Caki2 (cell line): Measurements from ENCODE around the gene FBRSL1. TPM values are rescaled to one million over a fixed set of nuclear protein-coding genes. Genes with fewer than 3 reads are reported as not detected.
"Not testable (repeated sequence)": the region's sequence is repeated elsewhere in the genome, so short reads cannot be mapped to it uniquely, and the experiment has no call there.

ENCODE experiments used
- DNase-seq: peaks from one replicate; pipeline ENCODE4 v3.0.0-alpha.2; 2015; ENCODE audit warnings: low read depth
- in situ Hi-C: cut with HindIII; loops from 2 replicates; pipeline ENCODE4 v1.10.0; 2016; ENCODE audit warnings: low sequenced_read_pairs, low pct_unique_long_range_greater_than_20kb, mixed read lengths
- total RNA-seq: library from RNA; depleted of rRNA; stranded (reverse); fragments of >200 nt; shearing (Covaris generic); gene quantifications from 2 replicates; pipeline ENCODE4 v1.2.3, GENCODE V29; 2014; ENCODE audit warnings: low replicate concordance

FBRSL1 gene
- total RNA-seq, 1 experiment from 2014 or later: 8.3 TPM

DNA sequence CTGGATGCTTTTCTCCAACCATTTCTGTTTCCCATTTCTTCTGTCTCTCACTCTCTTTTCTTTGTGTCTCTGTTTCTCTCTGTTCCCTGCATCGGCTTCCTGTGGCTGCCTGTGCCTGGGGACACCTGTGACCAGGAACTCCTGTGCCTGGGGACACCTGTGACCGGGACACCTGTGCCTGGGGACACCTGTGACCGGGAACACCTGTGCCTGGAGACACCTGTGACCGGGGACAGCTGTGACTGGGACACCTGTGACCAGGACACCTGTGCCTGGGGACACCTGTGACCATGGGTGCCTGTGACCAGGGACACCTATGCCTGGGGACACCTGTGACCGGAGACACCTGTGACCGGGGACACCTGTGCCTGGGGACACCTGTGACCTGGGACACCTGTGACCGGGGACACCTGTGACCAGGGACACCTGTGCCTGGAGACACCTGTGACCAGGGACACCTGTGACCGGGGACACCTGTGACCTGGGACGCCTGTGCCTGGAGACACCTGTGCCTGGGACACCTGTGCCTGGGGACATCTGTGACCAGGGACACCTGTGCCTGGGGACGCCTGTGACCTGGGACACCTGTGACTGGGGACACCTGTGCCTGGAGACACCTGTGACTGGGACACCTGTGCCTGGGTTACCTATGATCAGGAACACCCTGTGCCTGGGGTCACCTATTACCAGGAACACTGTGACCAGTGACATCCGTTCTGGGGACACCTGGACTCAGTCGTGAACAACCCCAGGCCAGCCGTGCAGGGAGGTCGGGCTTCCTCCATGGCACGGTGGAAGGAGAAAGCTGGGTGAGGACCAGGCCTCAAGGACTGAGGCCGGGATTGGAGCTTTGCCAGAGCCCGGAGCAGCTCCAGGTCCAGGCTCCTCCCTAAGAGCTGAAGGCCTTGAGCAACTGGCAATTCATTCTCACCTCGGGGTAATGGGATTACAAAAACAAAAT is 23.4 kb upstream of the FBRSL1 start:
- DNase-seq: no peak
- in situ Hi-C loops: no loop called here

DNA sequence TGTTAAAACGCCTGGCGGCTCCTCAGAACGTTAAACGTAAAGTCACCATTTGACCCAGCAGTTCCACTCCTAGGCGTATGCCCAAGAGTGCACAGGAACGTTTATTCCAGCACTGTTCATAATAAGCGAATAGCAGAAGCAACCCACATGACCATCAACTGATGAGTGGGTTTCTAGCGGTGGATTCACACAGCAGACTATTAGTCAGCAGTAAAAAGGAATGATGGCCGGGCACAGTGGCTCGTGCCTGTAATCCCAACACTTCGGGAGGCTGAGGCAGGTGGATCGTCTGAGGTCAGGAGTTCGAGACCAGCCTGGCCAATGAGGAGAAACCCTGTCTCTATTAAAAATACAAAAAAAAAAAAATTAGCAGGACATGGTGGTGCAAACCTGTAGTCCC is 22.4 kb upstream of the FBRSL1 start:
- DNase-seq: no peak
- in situ Hi-C loops: no loop called here

DNA sequence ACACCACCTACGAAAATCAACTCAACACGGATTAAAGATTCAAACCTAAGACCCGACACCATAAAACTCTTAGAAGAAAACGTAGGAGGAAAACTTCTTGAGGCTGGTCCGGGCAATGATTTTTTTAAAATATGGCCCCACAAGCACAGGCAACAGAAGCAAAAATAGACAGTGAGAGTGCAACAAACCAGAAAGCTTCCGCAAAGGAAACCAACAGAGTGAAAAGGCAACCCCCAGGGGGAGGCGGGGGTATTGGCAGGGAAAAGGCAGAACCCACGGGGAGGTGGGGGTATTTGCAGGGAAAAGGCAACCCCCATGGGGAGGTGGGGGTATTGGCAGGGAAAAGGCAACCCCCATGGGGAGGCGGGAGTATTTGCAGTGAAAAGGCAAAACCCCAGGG is 20.5 kb upstream of the FBRSL1 start:
- in situ Hi-C loops: no loop called here
- DNase-seq: no peak

DNA sequence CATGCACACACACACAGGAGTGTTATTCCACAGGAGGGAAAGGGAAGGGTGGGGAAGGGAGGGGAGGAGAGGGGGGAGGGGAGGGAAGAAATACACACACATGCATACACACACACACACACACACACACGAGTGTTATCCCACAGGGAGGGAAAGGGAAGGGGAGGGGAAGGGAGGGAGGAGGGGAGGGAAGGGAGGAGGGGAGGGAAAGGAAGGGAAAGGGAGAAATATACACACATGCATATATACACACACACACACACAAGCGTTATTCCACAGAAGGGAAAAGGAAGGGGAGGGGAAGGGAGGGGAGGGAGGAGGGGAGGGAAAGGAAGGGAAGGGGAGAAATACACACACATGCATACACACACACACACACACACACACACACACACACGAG is 19.6 kb upstream of the FBRSL1 start:
- no peak for DNase-seq
- in situ Hi-C loops: no loop called here

DNA sequence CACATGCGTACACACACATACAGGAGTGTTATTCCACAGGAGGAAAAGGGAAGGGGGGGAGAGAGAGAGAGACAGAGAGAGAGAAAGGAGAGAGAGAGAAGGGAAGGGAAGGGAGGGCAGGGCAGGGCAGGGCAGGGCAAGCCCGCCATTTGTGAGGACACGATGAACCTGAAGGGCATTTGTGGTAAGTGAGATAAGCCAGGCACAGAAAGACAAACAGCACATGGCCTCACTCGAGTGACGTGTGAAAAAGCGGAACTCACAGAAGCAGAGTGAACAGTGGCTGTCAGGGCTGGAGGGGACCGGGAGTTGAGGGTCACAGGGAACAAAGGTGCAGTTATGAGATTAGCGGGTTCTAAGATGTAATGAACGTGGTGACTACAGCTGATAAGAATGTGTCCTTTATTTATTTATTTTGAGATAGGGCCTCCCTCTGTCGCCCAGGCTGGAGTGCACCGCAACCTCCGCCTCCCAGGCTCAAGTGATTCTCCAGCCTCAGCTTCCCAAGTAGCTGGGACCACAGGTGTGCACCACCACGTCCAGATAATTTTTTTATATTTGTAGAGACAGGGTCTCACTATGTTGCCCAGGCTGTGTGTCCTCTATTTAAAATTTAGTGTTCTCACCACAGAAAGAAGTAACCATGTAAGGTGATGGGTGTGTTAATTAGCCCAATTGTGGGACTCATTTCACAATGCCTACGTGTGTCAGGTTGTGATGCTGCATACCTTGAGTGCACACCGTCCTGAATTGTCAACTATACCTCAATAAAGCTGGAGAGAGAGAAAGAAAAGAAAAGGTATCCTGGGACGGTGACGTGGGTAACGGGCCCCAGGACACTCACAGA is 18.7 kb upstream of the FBRSL1 start:
- in situ Hi-C loops: no loop called here
- DNase-seq: peak; percentile 34

DNA sequence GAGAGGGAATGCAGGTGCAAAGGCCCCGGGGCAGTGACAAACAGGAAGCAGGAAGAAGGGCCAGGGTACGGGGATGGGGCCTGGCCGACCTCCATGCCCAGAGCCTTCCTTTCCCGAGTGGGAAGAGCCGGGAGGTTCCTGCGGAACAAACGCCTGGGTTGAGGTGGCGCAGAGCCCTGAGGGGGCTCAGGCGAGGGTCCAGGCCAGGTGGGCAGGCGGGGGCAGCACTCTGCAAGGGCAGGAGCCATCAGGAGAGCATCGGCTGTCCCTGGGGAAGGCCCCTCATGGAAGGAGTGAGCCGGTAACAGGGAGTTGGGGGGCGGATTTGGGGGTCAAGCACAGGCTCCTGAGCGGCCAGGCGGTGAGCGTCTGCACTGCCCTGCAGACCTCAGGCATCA is 18.1 kb upstream of the FBRSL1 start:
- in situ Hi-C loops: no loop called here
- no peak for DNase-seq

DNA sequence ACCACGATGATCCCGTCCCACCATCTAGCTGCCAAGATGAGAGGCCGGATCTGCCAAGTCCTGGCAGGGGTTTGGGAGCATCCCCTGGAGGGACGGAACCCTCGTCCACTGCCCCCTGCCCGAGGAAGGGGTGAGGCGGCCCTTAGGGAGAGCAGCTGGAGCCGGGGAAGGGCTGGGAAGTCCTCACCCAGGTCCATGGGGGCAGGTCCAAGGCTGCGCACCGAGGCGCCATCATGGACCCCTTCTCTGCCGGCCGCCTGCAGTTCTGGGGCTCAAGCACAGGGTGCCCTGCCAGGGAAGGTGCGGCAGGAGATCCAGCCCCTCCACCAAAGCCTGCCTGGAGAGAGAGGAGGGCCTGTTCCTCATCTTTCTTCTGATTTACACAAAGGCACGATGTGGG is 17.6 kb upstream of the FBRSL1 start:
- no peak for DNase-seq
- in situ Hi-C loops: no loop called here

DNA sequence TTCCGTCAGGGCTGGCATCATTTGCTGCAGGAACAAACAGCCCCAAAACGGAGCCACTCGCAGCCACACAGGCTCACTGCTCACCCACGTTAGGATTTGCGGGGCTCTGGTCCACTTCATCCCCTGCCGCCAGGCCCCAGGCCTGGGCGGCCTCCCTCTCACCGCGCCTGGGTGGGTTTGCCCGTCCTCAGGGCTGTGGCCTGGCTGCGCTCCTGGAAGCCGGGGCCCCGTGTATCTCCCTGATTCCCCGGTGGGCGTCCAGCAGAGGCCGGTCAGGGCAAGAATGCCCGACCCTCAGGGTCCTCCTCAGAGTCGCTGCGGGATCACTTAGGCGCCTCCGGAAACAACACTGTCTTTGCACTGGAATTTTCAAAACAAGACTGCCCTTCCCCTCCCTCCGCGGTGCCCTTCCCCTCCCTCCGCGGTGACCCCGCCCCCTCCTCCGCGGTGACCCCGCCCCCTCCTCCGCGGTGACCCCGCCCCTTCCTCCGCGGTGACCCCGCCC is 15.7 kb upstream of the FBRSL1 start:
- in situ Hi-C loops: no loop called here
- DNase-seq: peak; percentile 44

DNA sequence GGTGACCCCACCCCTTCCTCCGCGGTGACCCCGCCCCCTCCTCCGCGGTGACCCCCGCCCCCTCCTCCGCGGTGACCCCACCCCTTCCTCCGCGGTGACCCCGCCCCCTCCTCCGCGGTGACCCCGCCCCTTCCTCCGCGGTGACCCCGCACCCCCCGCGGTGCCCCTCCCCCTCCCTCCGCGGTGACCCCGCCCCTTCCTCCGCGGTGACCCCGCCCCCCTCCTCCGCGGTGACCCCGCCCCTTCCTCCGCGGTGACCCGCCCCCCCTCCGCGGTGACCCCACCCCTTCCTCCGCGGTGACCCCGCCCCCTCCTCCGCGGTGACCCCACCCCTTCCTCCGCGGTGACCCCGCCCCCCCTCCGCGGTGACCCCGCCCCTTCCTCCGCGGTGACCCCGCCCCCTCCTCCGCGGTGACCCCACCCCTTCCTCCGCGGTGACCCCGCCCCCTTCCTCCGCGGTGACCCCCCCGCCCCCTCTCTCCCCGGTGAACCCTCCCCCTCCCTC is 15.1 kb upstream of the FBRSL1 start:
- in situ Hi-C loops, DNase-seq: not testable (repeated sequence)

DNA sequence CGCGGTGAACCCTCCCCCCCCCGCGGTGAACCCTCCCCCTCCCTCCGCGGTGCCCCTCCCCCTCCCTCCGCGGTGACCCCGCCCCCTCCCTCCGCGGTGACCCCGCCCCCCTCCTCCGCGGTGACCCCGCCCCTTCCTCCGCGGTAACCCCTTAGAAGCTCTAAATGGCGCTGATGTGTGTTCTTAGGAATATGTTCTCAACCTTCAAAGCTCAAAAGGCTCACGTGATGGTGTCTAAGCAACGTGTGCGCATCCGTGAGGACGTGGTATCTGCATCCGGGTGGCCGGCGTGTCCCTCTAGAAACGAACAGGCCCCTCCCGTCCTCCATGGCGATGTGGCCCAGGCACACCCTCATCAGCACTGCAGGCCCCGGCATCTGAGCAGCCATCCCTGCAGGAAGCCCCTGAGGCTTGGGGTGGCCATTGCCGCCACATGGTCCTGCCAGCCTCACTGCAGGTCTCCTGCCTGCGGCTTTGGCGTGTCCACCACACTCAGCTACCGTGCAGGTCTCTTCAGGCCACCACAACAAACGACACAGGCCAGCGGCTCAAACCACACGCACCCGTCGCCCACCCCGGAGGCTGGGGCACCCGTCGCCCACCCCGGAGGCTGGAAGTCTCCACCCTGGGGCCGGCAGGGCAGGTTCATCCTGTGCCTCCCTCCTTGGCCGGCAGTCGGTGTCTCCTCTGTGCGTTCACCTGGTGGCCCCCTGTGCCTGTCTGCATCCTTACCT is 14.5 kb upstream of the FBRSL1 start:
- in situ Hi-C loops: no loop called here
- DNase-seq: peak; percentile 41

DNA sequence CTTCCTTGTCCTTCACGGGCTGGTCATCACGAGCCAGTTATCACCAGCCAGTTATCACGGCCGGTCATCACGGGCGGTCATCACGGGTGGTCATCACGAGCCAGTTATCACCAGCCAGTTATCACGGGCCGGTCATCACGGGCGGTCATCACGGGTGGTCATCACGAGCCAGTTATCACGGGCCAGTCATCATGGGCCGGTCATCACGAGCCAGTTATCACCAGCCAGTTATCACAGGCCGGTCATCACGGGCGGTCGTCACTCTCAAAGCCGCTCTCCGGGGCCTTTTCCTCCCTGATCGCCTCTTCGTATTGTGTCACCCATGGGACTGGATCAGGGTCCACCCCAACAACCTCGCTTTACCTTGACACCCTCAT is 13.9 kb upstream of the FBRSL1 start:
- in situ Hi-C loops: no loop called here
- DNase-seq: no peak

DNA sequence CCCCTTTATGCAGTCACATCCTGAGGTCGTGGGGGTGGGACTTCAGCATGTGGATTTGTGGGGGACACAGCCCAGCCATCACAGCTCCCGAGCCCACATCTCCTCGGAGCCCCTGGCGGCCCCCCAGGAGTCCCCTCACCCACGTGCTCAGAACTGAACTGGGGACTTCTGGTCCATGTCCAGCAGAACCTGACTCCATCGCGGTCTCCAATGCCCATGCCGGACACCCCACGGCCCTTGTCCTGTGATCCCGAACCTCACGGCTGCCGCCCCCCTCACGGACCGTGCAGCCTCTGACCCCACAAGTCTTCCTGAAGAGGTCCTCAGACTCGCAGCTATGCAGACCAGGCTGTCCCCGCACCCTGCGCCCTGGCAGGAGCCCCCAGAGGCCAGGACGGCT is 13.5 kb upstream of the FBRSL1 start:
- in situ Hi-C loops: no loop called here
- DNase-seq: no peak

DNA sequence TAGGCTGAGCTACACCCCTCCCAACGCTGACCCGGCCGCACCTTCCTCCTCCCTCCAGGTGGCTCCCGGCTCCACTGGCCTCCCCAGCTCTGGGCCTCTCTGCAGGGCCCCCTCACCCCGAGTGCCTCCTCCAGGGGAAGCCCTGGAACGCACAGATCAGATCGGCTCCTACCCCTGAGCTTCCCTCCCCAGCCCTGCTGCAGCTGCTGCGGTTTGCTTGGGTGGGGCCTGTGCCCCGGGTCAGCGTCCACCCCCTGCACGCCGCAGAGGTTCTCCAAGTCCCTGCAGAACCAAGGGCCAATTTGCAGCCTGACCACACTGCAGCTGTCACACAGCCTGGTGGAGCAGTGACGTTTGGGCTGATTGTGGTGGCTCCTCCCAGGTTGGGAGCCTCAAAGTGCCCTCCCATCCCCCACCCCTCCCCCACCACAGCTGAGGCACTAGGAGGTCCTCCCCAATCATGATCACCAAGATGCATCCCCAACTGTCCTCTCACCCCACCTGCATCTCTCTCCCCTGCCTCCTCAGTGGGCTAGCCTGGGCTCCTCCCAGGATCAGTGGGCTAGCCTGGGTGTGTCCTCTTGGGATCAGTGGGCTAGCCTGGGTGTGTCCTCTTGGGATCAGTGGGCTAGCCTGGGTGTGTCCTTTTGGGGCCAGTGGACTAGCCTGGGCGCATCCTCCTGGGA is 12.8 kb upstream of the FBRSL1 start:
- in situ Hi-C loops: no loop called here
- DNase-seq: no peak

DNA sequence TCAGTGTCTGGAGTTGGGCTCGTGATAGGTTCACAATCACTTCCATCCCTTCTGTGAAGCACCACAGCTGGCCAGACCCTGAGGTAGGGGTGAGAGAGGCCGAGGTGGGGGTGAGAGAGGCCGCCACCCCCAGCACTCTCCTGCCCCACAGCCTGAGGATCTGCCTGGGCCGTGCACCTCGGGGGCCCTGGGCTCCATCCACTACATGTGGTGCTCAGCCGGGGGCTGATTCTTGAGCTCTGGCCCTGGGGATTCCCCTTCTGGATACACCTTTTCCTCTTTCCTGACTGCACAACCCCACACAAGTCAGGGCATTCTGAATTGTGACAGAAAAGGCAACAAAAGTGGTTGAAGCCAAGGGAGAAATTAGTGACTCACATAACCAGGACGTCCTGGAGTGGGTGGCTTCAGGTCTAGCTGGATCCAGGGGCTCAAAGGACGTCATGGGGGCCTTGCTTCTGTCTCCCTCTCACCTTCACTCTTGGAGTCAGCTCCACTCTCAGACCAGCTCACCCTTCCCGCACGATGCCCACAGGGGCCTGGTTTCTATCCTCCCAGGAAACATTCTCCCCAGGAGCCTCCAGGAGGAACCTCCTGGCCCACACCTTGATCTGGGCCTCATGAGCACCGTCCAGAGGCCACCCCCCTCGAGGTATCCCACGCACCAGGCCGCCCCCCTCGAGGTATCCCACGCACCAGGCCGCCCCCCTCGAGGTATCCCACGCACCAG is 12.1 kb upstream of the FBRSL1 start:
- in situ Hi-C loops: no loop called here
- DNase-seq: no peak

DNA sequence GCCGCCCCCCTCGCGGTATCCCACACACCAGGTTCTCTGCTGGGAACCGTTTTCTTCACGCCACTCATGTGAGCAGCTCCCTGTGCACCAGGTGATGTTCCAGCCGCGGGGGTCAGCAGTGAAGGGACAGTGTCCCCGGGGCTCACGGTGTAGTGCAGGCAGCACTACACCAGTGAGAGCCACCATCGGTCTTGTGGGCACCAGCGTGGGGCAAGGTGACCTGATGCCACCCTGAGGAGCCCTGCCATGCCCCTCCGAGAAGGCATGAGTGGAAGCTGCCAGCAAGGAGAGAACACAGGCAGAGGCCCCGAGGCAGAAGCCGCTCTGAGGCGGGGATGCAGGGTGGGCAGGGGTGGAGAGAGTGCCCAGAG is 11.5 kb upstream of the FBRSL1 start:
- in situ Hi-C loops: no loop called here
- DNase-seq: no peak

DNA sequence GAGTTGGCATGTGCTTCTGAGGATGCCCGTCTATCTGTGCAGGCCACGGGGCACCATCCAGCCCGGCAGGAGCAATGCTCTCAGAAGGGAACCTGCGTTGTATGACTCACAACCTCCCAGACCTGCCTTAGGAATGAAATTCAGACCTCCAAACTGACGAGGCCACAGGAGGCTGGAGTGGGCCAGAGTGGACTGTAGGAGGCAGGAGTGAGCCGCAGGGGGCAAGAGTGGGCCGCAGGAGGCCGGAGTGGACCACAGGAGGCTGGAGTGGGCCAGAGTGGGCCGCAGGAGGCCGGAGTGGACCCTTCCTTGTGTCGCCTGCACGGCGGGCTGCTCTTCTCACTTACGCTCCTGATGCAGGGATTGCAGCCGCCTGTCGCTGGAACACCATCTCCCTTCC is 11.1 kb upstream of the FBRSL1 start:
- in situ Hi-C loops: no loop called here
- DNase-seq: no peak

DNA sequence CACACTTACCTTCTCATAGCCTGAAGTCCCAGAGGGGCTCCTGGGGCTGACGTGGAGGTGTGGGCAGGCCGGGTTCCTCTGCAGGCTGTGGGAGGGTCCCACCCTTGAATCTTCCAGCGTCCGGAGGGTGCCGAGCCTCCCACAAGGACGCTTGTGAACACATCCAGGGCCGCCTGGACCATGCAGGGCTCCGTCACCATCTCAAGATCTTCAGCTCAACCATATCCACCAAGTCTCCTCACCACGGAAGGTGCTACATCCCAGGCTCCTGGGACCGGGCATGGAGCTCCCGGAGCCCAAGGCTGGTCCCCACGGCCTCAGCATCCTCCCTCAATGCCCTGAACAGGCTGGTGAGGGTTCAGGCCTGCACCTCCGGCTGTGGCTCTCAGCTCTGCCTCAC is 10.7 kb upstream of the FBRSL1 start:
- in situ Hi-C loops: no loop called here
- no peak for DNase-seq
